ENCODE measurements around the gene AP2A2.
A peak's percentile ranks its signal among the peaks of the same experiment; 100 is the strongest.

Gene AP2A2

GRCh38 chr11:999009-999408, 73.3 kb downstream of the AP2A2 start:
- CTCF ChIA-PET: no interaction called here
- H3K27ac ChIP-seq (ENCODE audit: extremely low read depth, low read depth, low read length): no peak overlapping the region
- no peak overlapping the region for H3K4me3 ChIP-seq (ENCODE audit: low read depth, low read length)
- TF ChIP-seq ZNF394 (tag by site-specific recombination; IDR thresholded peaks at IDR 0.05; ENCODE audit: borderline replicate concordance): no peak
- TF ChIP-seq ZNF76 (tag by site-specific recombination; IDR thresholded peaks at IDR 0.05; ENCODE audit: borderline replicate concordance, low read depth): no peak
- no peak for TF ChIP-seq ZNF529 (tag by site-specific recombination; IDR thresholded peaks at IDR 0.05; ENCODE audit: insufficient replicate concordance)
- no peak for TF ChIP-seq ZBTB1 (tag by site-specific recombination; IDR thresholded peaks at IDR 0.05)
- no peak for TF ChIP-seq ZNF571 (tag by site-specific recombination; IDR thresholded peaks at IDR 0.05)
- no peak for TF ChIP-seq ZNF274 (IDR thresholded peaks at IDR 0.05; ENCODE audit: low read length)
- no peak for TF ChIP-seq ZNF274 (tag by site-specific recombination; IDR thresholded peaks at IDR 0.05; ENCODE audit: borderline replicate concordance)
- TF ChIP-seq ZNF792 (tag by site-specific recombination; IDR thresholded peaks at IDR 0.05): no peak
- no peak for TF ChIP-seq ZNF777 (tag by site-specific recombination; IDR thresholded peaks at IDR 0.05; ENCODE audit: borderline replicate concordance)
- no peak for TF ChIP-seq ZNF214 (tag by site-specific recombination; IDR thresholded peaks at IDR 0.05; ENCODE audit: borderline replicate concordance)
- TF ChIP-seq GFI1B (tag by site-specific recombination; IDR thresholded peaks at IDR 0.05): no peak
- no peak for TF ChIP-seq ZNF629 (tag by site-specific recombination; IDR thresholded peaks at IDR 0.05)
- TF ChIP-seq, protein P1, sequence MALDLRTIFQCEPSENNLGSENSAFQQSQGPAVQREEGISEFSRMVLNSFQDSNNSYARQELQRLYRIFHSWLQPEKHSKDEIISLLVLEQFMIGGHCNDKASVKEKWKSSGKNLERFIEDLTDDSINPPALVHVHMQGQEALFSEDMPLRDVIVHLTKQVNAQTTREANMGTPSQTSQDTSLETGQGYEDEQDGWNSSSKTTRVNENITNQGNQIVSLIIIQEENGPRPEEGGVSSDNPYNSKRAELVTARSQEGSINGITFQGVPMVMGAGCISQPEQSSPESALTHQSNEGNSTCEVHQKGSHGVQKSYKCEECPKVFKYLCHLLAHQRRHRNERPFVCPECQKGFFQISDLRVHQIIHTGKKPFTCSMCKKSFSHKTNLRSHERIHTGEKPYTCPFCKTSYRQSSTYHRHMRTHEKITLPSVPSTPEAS (tag by site-specific recombination; IDR thresholded peaks at IDR 0.05): no peak
- no peak for TF ChIP-seq ZNF280C (tag by site-specific recombination; IDR thresholded peaks at IDR 0.05)
- TF ChIP-seq ZNF654 (tag by site-specific recombination; IDR thresholded peaks at IDR 0.05; ENCODE audit: low read depth): no peak
- TF ChIP-seq ZNF221 (tag by site-specific recombination; IDR thresholded peaks at IDR 0.05; ENCODE audit: borderline replicate concordance): no peak
- no peak for TF ChIP-seq SP3 (tag by site-specific recombination; IDR thresholded peaks at IDR 0.05)
- TF ChIP-seq PRDM6 (tag by site-specific recombination; IDR thresholded peaks at IDR 0.05): no peak
- POLR2A ChIA-PET: no interaction called here
- no peaks in the 10 kb centered on the region for H3K9me3 ChIP-seq (ENCODE audit: control insufficient read depth, insufficient read depth, low read depth, low read length)
- H3K4me1 ChIP-seq (ENCODE audit: control insufficient read depth, insufficient read depth, low read length): no peaks in the 10 kb centered on the region
- H3K36me3 ChIP-seq (ENCODE audit: control insufficient read depth in 2 of 2, insufficient read depth in 1 of 2, low read length in 2 of 2): peaks cover 0 to 81% of the 10 kb centered on the region in 2 experiments; a peak in 2 of 3 replicates

- ChIA-PET POLR2A (interaction anchor here (0.7 kb wide), 1 partner anchor 20 kb away, joined by 3 read pairs; no protein-coding TSS in a partner anchor), CTCF (interaction anchor here (0.9 kb wide), 1 partner anchor 552 kb away, joined by 3 read pairs; no protein-coding TSS in a partner anchor)
- no peaks in the 10 kb centered on the region for H3K9me3 ChIP-seq (ENCODE audit: control insufficient read depth, insufficient read depth, low read depth, low read length)
- no peak overlapping the region for H3K27ac ChIP-seq (ENCODE audit: extremely low read depth, low read depth, low read length)
- no peak overlapping the region for H3K4me3 ChIP-seq (ENCODE audit: low read depth, low read length)
- H3K36me3 ChIP-seq (ENCODE audit: control insufficient read depth in 2 of 2, insufficient read depth in 1 of 2, low read length in 2 of 2): peaks cover 3 to 85% of the 10 kb centered on the region in 2 experiments; a peak in 2 of 3 replicates
- H3K4me1 ChIP-seq (ENCODE audit: control insufficient read depth, insufficient read depth, low read length): no peaks in the 10 kb centered on the region
- TF ChIP-seq TRIM28 (IDR thresholded peaks at IDR 0.05; ENCODE audit: borderline replicate concordance, low read length): no peak
- peak; percentile 59 for TF ChIP-seq KLF1 (tag by site-specific recombination; IDR thresholded peaks at IDR 0.05)
- no peak for TF ChIP-seq TCF7L2 (IDR thresholded peaks at IDR 0.05; ENCODE audit: borderline replicate concordance, low read depth, low read length)
Measured at GRCh38 chr11:1000357-1001278, 74.9 kb downstream of the AP2A2 start.
